GM20000 (cell line): ENCODE measurements around the gene DAND5.

Experiments
- DNase-seq: peaks from one replicate; pipeline ENCODE4 v3.0.0; 2012; ENCODE audit warnings: low spot score
- TF ChIP-seq, protein P1 (sequence below): IDR thresholded peaks from 2 replicates; pipeline ENCODE4 v1.5.1; 2012; ENCODE audit warnings: mild to moderate bottlenecking, control low read depth; ENCODE audit errors: extremely low read depth, missing control alignments

DAND5 gene

DNA sequence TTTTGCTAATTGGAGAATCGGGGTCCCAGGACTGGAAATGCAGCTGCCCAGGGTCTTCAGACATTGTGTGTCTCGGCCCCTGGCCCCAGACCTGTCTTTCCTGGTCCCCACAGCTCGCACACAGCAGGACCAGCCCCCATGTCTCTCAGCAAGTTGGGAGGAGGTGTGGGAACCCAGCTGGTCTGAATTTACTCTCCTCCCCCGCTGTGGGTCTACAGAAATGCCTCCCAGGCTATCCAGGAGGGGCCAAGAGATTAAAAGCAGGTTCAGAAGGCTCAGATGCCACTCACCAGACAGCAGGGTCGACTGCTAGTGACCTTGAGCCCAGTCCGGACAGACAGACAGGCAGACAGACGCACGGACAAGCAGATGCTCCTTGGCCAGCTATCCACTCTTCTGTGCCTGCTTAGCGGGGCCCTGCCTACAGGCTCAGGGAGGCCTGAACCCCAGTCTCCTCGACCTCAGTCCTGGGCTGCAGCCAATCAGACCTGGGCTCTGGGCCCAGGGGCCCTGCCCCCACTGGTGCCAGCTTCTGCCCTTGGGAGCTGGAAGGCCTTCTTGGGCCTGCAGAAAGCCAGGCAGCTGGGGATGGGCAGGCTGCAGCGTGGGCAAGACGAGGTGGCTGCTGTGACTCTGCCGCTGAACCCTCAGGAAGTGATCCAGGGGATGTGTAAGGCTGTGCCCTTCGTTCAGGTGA, at the start of gene DAND5:
Gene DAND5, plus strand, starts transcription at position 285 of the 697 bp plus-strand sequence. Its CDS starts 85 bp downstream, at position 370.
- no peak for DNase-seq
- TF ChIP-seq, protein P1, sequence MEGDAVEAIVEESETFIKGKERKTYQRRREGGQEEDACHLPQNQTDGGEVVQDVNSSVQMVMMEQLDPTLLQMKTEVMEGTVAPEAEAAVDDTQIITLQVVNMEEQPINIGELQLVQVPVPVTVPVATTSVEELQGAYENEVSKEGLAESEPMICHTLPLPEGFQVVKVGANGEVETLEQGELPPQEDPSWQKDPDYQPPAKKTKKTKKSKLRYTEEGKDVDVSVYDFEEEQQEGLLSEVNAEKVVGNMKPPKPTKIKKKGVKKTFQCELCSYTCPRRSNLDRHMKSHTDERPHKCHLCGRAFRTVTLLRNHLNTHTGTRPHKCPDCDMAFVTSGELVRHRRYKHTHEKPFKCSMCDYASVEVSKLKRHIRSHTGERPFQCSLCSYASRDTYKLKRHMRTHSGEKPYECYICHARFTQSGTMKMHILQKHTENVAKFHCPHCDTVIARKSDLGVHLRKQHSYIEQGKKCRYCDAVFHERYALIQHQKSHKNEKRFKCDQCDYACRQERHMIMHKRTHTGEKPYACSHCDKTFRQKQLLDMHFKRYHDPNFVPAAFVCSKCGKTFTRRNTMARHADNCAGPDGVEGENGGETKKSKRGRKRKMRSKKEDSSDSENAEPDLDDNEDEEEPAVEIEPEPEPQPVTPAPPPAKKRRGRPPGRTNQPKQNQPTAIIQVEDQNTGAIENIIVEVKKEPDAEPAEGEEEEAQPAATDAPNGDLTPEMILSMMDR = no peak

DNA sequence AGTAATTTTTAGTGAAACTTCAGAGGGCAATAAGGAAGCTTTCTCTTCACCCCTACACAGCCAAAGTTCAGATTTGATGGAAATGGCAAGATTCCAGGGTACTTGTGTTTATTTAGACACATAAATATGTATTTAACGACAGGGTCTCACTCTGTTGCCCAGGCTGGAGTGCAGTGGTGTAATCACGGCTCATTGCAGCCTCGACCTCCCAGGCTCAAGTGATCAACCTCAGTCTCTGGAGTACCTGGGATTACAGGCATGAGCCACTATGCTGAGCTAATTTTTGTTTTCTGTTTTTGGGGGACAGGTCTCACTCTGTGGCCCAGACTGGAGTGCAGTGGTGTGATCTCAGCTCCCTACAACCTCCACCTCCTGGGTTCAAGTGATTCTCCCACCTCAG, 48.3 kb upstream of the DAND5 start:
- no peak for DNase-seq
- TF ChIP-seq, protein P1 = no peak

- DNase-seq = no peak
- TF ChIP-seq, protein P1 = no peak
Measured at GRCh38 chr19:12922959-12923358, 46.4 kb upstream of the DAND5 start.

- DNase-seq = no peak
- TF ChIP-seq, protein P1 = no peak
Measured at GRCh38 chr19:12924621-12925310, 44.6 kb upstream of the DAND5 start.

GRCh38 chr19:12930002-12930645, 39.3 kb upstream of the DAND5 start:
- TF ChIP-seq, protein P1 = no peak
- no peak for DNase-seq

DNA sequence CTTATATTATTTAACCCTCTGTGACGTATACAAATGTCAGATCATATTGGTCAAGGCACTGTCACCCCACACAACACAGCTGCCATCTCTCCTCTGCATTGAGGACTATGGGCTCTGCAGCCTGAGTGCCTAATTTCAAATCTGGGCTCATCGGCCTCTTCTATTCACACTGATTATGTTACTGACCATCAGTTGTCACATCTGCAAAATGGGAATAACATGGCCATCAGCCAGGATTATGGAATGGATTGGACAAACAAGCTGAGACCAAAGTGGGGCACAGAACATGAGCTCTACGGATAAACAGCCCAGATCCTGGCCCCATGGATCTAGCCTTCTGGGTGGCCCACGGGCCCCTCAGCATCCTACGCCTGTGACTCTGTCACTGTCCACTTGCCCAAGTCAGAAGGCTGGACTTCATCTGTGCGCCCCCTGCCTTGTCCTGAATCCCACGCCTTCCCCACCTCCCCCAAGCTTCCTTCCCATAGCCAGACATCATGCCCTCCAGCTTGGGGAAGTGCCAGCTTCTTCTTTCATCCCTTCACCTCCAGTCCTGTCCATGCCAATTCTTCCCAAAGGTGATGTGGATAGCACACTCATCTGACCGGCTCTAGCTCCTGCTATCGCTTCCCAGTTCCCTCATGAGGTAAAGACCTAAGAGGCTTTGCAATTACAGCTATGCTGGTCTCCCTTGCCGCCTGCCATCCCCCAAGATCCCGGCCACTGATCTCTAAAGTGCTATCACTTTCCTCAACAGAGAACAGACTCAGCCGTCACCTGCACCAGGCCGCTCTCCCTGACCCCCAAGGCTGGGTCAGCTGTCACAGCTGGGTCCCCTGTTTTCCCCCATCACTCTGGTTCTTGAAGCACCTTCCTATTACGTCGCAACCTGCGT, 36.7 kb upstream of the DAND5 start:
- DNase-seq = peak; percentile 33
- TF ChIP-seq, protein P1 = no peak
